OCI-LY1 (cell line): Measurements from ENCODE around the gene SLC22A3.

Experiments
- H2AFZ ChIP-seq: fragments of 200-600 bp; sonication (generic), shearing (Covaris generic); 2 replicates; pipeline ENCODE4 v1.6.0; 2014; ENCODE audit warnings: antibody characterized with exemption, mild to moderate bottlenecking, low read length
- H3F3A ChIP-seq: fragments of 200-600 bp; sonication (generic), shearing (Covaris generic); 2 replicates; pipeline ENCODE4 v1.6.0; 2014; ENCODE audit warnings: mild to moderate bottlenecking, antibody characterized with exemption, low read length, moderate library complexity; ENCODE audit not compliant: insufficient read depth
- H3K27ac ChIP-seq: fragments of 200-600 bp; sonication (generic); 2 replicates; pipeline ENCODE4 v1.5.1; 2014; ENCODE audit warnings: low read length, mixed run types, mild to moderate bottlenecking, low read depth; ENCODE audit not compliant: poor library complexity, severe bottlenecking
- H3K27me3 ChIP-seq: fragments of 200-600 bp; sonication (generic); 2 replicates; pipeline ENCODE4 v1.6.0; 2014; ENCODE audit warnings: antibody characterized with exemption, mild to moderate bottlenecking, low read length, moderate library complexity; ENCODE audit not compliant: insufficient read depth
- H3K36me3 ChIP-seq: fragments of 200-600 bp; sonication (generic); 2 replicates; pipeline ENCODE4 v1.6.1; 2014; ENCODE audit warnings: mild to moderate bottlenecking, antibody characterized with exemption, low read length, moderate library complexity, mixed read lengths; ENCODE audit not compliant: insufficient read depth
- H3K4me1 ChIP-seq: fragments of 200-600 bp; sonication (generic); 2 replicates; pipeline ENCODE4 v1.5.1; 2014; ENCODE audit warnings: mild to moderate bottlenecking, low read length, moderate library complexity; ENCODE audit not compliant: insufficient read depth, severe bottlenecking
- H3K4me2 ChIP-seq: fragments of 200-600 bp; sonication (generic), shearing (Covaris generic); 2 replicates; pipeline ENCODE4 v1.6.1; 2014; ENCODE audit warnings: low read length
- H3K4me3 ChIP-seq: fragments of 200-600 bp; sonication (generic); 2 replicates; pipeline ENCODE4 v1.5.1; 2014; ENCODE audit warnings: low read length, low read depth, mild to moderate bottlenecking, mixed read lengths; ENCODE audit not compliant: poor library complexity, severe bottlenecking
- H3K79me2 ChIP-seq: fragments of 200-600 bp; shearing (Covaris generic); 2 replicates; pipeline ENCODE4 v1.6.1; 2016; ENCODE audit warnings: mixed run types, low read length, mixed read lengths; ENCODE audit not compliant: insufficient read depth
- H3K9ac ChIP-seq: fragments of 200-600 bp; sonication (generic), shearing (Covaris generic); 2 replicates; pipeline ENCODE4 v1.6.1; 2014; ENCODE audit warnings: mild to moderate bottlenecking, low read length, mixed read lengths
- H3K9me2 ChIP-seq: fragments of 200-600 bp; sonication (generic), shearing (Covaris generic); 2 replicates; pipeline ENCODE4 v1.6.1; 2014; ENCODE audit warnings: low read depth, mild to moderate bottlenecking, low read length, mixed read lengths
- H3K9me3 ChIP-seq: fragments of 200-600 bp; shearing (Covaris generic); 2 replicates; pipeline ENCODE4 v1.6.1; 2014; ENCODE audit warnings: low read length, mixed read lengths
- H4K20me1 ChIP-seq: fragments of 200-600 bp; sonication (generic), shearing (Covaris generic); 2 replicates; pipeline ENCODE4 v1.6.0; 2016; ENCODE audit warnings: mild to moderate bottlenecking, low read length; ENCODE audit not compliant: insufficient read depth
- CTCF ChIP-seq: fragments of 200-600 bp; sonication (generic), shearing (Covaris generic); IDR thresholded peaks from 2 replicates; pipeline ENCODE4 v1.5.1; 2017; ENCODE audit warnings: mild to moderate bottlenecking, antibody characterized with exemption, low read length, moderate library complexity, mixed read lengths
- EZH2 ChIP-seq: fragments of 200-600 bp; sonication (generic), shearing (Covaris generic); IDR thresholded peaks from 2 replicates; pipeline ENCODE4 v1.8.0; 2017; ENCODE audit warnings: borderline replicate concordance, mixed run types, mild to moderate bottlenecking, antibody characterized with exemption, low read length, moderate library complexity, mixed read lengths

Gene SLC22A3

GRCh38 chr6:160315310-160315709, 32.9 kb upstream of the SLC22A3 start:
- TF ChIP-seq EZH2 (no peak), CTCF (no peak)
- no peaks in the 10 kb centered on the region for H3F3A ChIP-seq
- H2AFZ ChIP-seq = no peak overlapping the region
- no peaks in the 10 kb centered on the region for H3K79me2 ChIP-seq
- no peaks in the 10 kb centered on the region for H3K27me3 ChIP-seq
- no peaks in the 10 kb centered on the region for H3K9me2 ChIP-seq
- H3K27ac ChIP-seq = no peak overlapping the region
- H3K9me3 ChIP-seq = 0 out of 2 replicates have a peak, but pooled peaks cover 6% of the 10 kb centered on the region
- H3K4me2 ChIP-seq = no peak overlapping the region
- no peak overlapping the region for H3K4me3 ChIP-seq
- H3K36me3 ChIP-seq = no peaks in the 10 kb centered on the region
- no peak overlapping the region for H3K9ac ChIP-seq
- no peaks in the 10 kb centered on the region for H4K20me1 ChIP-seq
- no peaks in the 10 kb centered on the region for H3K4me1 ChIP-seq

- Histone ChIP-seq H4K20me1 (no peaks in the 10 kb centered on the region), H3K4me2 (no peak overlapping the region), H3K4me3 (no peak overlapping the region), H2AFZ (no peak overlapping the region), H3K9ac (no peak overlapping the region), H3K9me2 (no peaks in the 10 kb centered on the region), H3K36me3 (no peaks in the 10 kb centered on the region), H3F3A (no peaks in the 10 kb centered on the region), H3K79me2 (no peaks in the 10 kb centered on the region), H3K9me3 (0 out of 2 replicates have a peak, but pooled peaks cover 6% of the 10 kb centered on the region), H3K27ac (no peak overlapping the region), H3K27me3 (no peaks in the 10 kb centered on the region), H3K4me1 (no peaks in the 10 kb centered on the region)
- TF ChIP-seq EZH2 = no peak
- no peak for TF ChIP-seq CTCF
Measured at GRCh38 chr6:160316261-160316660, 31.9 kb upstream of the SLC22A3 start.

- H3K27ac ChIP-seq = no peak overlapping the region
- H4K20me1 ChIP-seq = no peaks in the 10 kb centered on the region
- H3K79me2 ChIP-seq = no peaks in the 10 kb centered on the region
- no peak overlapping the region for H3K4me2 ChIP-seq
- no peaks in the 10 kb centered on the region for H3K27me3 ChIP-seq
- TF ChIP-seq CTCF (no peak), EZH2 (no peak)
- H3K36me3 ChIP-seq = no peaks in the 10 kb centered on the region
- H2AFZ ChIP-seq = no peak overlapping the region
- no peaks in the 10 kb centered on the region for H3K9me3 ChIP-seq
- H3K4me3 ChIP-seq = no peak overlapping the region
- no peaks in the 10 kb centered on the region for H3F3A ChIP-seq
- no peaks in the 10 kb centered on the region for H3K9me2 ChIP-seq
- H3K4me1 ChIP-seq = no peaks in the 10 kb centered on the region
- no peak overlapping the region for H3K9ac ChIP-seq
Measured at GRCh38 chr6:160319246-160319645, 28.9 kb upstream of the SLC22A3 start.
